ENCODE results near the gene DOCK2. TPM values are rescaled to one million over a fixed set of nuclear protein-coding genes. Genes with fewer than 3 reads are reported as not detected.

The DOCK2 gene
- polyA plus RNA-seq, 3 donors: 57.5 to 178 (median 115) TPM

- Histone ChIP-seq H3K9me3 (replicated peaks in 1 of 2; ENCODE audit: control insufficient read depth in 1 of 2, insufficient read depth in 1 of 2, low read length in 2 of 2) (no peaks in the 10 kb centered on the region), H3K36me3 (replicated peaks in 1 of 2; ENCODE audit: control insufficient read depth in 1 of 2, insufficient read depth in 2 of 2, low read length in 2 of 2) (peaks cover 82 to 99% of the 10 kb centered on the region in 2 donors), H3K4me1 (ENCODE audit: control insufficient read depth in 1 of 2, insufficient read depth in 2 of 2, low read length in 2 of 2) (no peaks in the 10 kb centered on the region), H2AFZ (ENCODE audit: insufficient read depth, low read depth, low read length, poor library complexity, severe bottlenecking) (no peak overlapping the region), H4K20me1 (ENCODE audit: insufficient read depth, low read length) (peaks cover 100% of the 10 kb centered on the region), H3K27me3 (ENCODE audit: control insufficient read depth in 2 of 2, insufficient read depth in 2 of 2, low read length in 2 of 2) (no peaks in the 10 kb centered on the region), H3K9ac (ENCODE audit: insufficient read depth, low read length, poor library complexity, severe bottlenecking) (no peak overlapping the region), H3K4me2 (replicated peaks; ENCODE audit: extremely low read depth, low read length, poor library complexity, severe bottlenecking) (no peak overlapping the region), H3K4me3 (replicated peaks in 1 of 3; ENCODE audit: low read depth in 2 of 3, low read length in 3 of 3) (no peak overlapping the region), H3K79me2 (ENCODE audit: insufficient read depth, low read length) (peaks cover 5% of the 10 kb centered on the region), H3K27ac (ENCODE audit: low read depth in 1 of 2, low read length in 2 of 2) (no peak overlapping the region)
- Mint-ChIP-seq H3K4me3 (no peak overlapping the region), H3K4me1 (no peaks in the 10 kb centered on the region), H3K27ac (peak overlapping the region in 1 of 7 donors; percentile 55), H3K36me3 (peaks cover 83 to 85% of the 10 kb centered on the region in 2 donors), H3K27me3 (ENCODE audit: low read depth in 3 of 3) (no peaks in the 10 kb centered on the region), H3K9me3 (no peaks in the 10 kb centered on the region)
- intact Hi-C loops (cut with micrococcal nuclease): no loop called here
- no peak for DNase-seq
- WGBS (ENCODE audit: insufficient coverage): no CpG with 5 or more reads among the region's 6 CpGs
- no peak for TF ChIP-seq CTCF (IDR thresholded peaks at IDR 0.05)
Observed at GRCh38 chr5:169767938-169768337, 130.9 kb downstream of the DOCK2 start.

- intact Hi-C loops (cut with micrococcal nuclease): no loop called here
- H4K20me1 ChIP-seq (ENCODE audit: insufficient read depth, low read length): peaks cover 100% of the 10 kb centered on the region
- WGBS (ENCODE audit: insufficient coverage): no CpG with 5 or more reads among the region's 1 CpG
- H3K36me3 Mint-ChIP-seq: peaks cover 83 to 85% of the 10 kb centered on the region in 2 donors
- H3K4me1 ChIP-seq (ENCODE audit: control insufficient read depth in 1 of 2, insufficient read depth in 2 of 2, low read length in 2 of 2): no peaks in the 10 kb centered on the region
- H3K27me3 ChIP-seq (ENCODE audit: control insufficient read depth in 2 of 2, insufficient read depth in 2 of 2, low read length in 2 of 2): no peaks in the 10 kb centered on the region
- H3K9me3 Mint-ChIP-seq: no peaks in the 10 kb centered on the region
- H3K4me3 Mint-ChIP-seq: no peak overlapping the region
- H3K27me3 Mint-ChIP-seq (ENCODE audit: low read depth in 3 of 3): no peaks in the 10 kb centered on the region
- no peak overlapping the region for H3K4me2 ChIP-seq (replicated peaks; ENCODE audit: extremely low read depth, low read length, poor library complexity, severe bottlenecking)
- peaks cover 82 to 99% of the 10 kb centered on the region in 2 donors for H3K36me3 ChIP-seq (replicated peaks in 1 of 2; ENCODE audit: control insufficient read depth in 1 of 2, insufficient read depth in 2 of 2, low read length in 2 of 2)
- DNase-seq: no peak
- peaks cover 5% of the 10 kb centered on the region for H3K79me2 ChIP-seq (ENCODE audit: insufficient read depth, low read length)
- H3K27ac ChIP-seq (ENCODE audit: low read depth in 1 of 2, low read length in 2 of 2): no peak overlapping the region
- H3K4me1 Mint-ChIP-seq: no peaks in the 10 kb centered on the region
- no peak for TF ChIP-seq CTCF (IDR thresholded peaks at IDR 0.05)
- no peak overlapping the region for H3K27ac Mint-ChIP-seq
- no peak overlapping the region for H3K9ac ChIP-seq (ENCODE audit: insufficient read depth, low read length, poor library complexity, severe bottlenecking)
- no peak overlapping the region for H2AFZ ChIP-seq (ENCODE audit: insufficient read depth, low read depth, low read length, poor library complexity, severe bottlenecking)
- no peaks in the 10 kb centered on the region for H3K9me3 ChIP-seq (replicated peaks in 1 of 2; ENCODE audit: control insufficient read depth in 1 of 2, insufficient read depth in 1 of 2, low read length in 2 of 2)
- no peak overlapping the region for H3K4me3 ChIP-seq (replicated peaks in 1 of 3; ENCODE audit: low read depth in 2 of 3, low read length in 3 of 3)
Observed at GRCh38 chr5:169768416-169768815, 131.3 kb downstream of the DOCK2 start.

Measured in CD14-positive monocyte (primary cell).